GM13977 (cell line): ENCODE results near the gene TMEM158.

ENCODE experiments used
- DNase-seq: peaks from one replicate; pipeline ENCODE4 v3.0.0; 2012; ENCODE audit warnings: low spot score
- CTCF ChIP-seq: IDR thresholded peaks from 2 replicates; pipeline ENCODE4 v1.5.1; 2012; ENCODE audit warnings: mild to moderate bottlenecking, control low read depth; ENCODE audit not compliant: insufficient read depth; ENCODE audit errors: extremely low read depth, missing control alignments
- in situ Hi-C: fragments of 300-500 bp; cut with MboI; formaldehyde crosslinking; loops from one replicate; pipeline ENCODE4 v1.12.0; 2022; ENCODE audit warnings: low sequenced_read_pairs, low pct_unique_long_range_greater_than_20kb, mixed read lengths, inconsistent platforms; ENCODE audit not compliant: unreplicated experiment

The TMEM158 gene

GRCh38 chr3:45225465-45226205 is 452 bp downstream of the TMEM158 start:
- peak; percentile 75 for DNase-seq
- in situ Hi-C loops, result no loop called here
- no peak for TF ChIP-seq CTCF

- TF ChIP-seq CTCF, result peak; percentile 55
- in situ Hi-C loops, result no loop called here
- peak; percentile 76 for DNase-seq
Measured at GRCh38 chr3:45224824-45225464, 1.1 kb downstream of the TMEM158 start.

GRCh38 chr3:45223889-45224727 is 2.0 kb downstream of the TMEM158 start:
- no peak for TF ChIP-seq CTCF
- in situ Hi-C loops, result no loop called here
- DNase-seq, result no peak

- DNase-seq, result no peak
- no peak for TF ChIP-seq CTCF
- in situ Hi-C loops, result no loop called here
Measured at GRCh38 chr3:45219694-45220093, 6.4 kb downstream of the TMEM158 start.

GRCh38 chr3:45218578-45219390 is 7.3 kb downstream of the TMEM158 start:
- DNase-seq, result no peak
- in situ Hi-C loops, result no loop called here
- TF ChIP-seq CTCF, result no peak

- in situ Hi-C loops, result no loop called here
- no peak for TF ChIP-seq CTCF
- DNase-seq, result no peak
Measured at GRCh38 chr3:45216021-45216609, 10.0 kb downstream of the TMEM158 start.
